ENCODE data around the gene CDH22.

Gene CDH22

DNA sequence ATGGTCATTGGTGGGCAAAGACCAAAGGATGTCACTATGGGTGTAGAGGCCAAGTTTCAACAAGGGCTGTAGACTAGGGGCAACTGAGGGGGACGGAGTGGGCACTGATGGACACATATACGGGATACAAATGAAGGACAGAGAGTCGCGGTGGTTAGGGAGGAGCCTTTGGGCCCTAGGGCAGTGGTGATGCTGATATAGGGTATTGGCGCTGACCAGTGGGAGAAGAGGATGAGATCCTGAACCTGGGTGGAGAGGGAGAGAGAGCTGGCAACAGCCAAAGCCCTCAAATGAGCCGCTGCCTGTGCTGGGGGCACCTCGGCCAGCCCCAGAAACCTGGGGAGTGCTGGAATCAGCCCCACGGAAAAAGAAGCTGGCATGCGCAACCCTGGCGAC, 1.6 kb downstream of the CDH22 start:
- Histone ChIP-seq H3K36me3 (ENCODE audit: control insufficient read depth in 1 of 2, insufficient read depth in 2 of 2, low read depth in 1 of 2, low read length in 2 of 2) (no peaks in the 10 kb centered on the region), H3K23ac (ENCODE audit: low read length in 2 of 2) (no peak overlapping the region), H3K4me2 (ENCODE audit: low read length, poor library complexity, severe bottlenecking) (no peak overlapping the region), H2AK5ac (ENCODE audit: low read length, severe bottlenecking) (no peak overlapping the region), H3K4ac (ENCODE audit: low read depth in 1 of 2, low read length in 2 of 2) (no peak overlapping the region), H3K27ac (ENCODE audit: low read length, poor library complexity, severe bottlenecking) (no peak overlapping the region), H3K9me3 (ENCODE audit: control insufficient read depth, low read length) (no peaks in the 10 kb centered on the region), H3K14ac (ENCODE audit: low read length in 2 of 2) (no peak overlapping the region), H2AFZ (ENCODE audit: low read depth, low read length) (no peak overlapping the region), H2BK120ac (ENCODE audit: low read depth, low read length) (no peak overlapping the region), H3K79me1 (replicated peaks; ENCODE audit: low read length, poor library complexity, severe bottlenecking) (no peaks in the 10 kb centered on the region), H2BK15ac (ENCODE audit: low read depth, poor library complexity, severe bottlenecking) (no peak overlapping the region), H3K4me1 (ENCODE audit: control insufficient read depth, insufficient read depth, low read depth, low read length) (peaks cover 16% of the 10 kb centered on the region), H3K27me3 (ENCODE audit: control insufficient read depth in 1 of 2, insufficient read depth in 1 of 2, low read length in 2 of 2) (peaks cover 88 to 93% of the 10 kb centered on the region in 2 experiments), H3K4me3 (ENCODE audit: insufficient read depth in 1 of 2, low read depth in 1 of 2, low read length in 2 of 2) (no peak overlapping the region), H4K8ac (ENCODE audit: low read length) (no peak overlapping the region), H2BK12ac (ENCODE audit: low read length in 2 of 2) (no peak overlapping the region), H3K18ac (ENCODE audit: low read depth in 1 of 2, low read length in 2 of 2) (no peak overlapping the region), H3K9ac (ENCODE audit: low read length) (no peak overlapping the region), H2BK5ac (ENCODE audit: low read depth, low read length, poor library complexity, severe bottlenecking) (no peak overlapping the region), H4K91ac (ENCODE audit: low read length) (no peak overlapping the region)
- DNase-seq = no peak
- 15% methylated on average over 10 of the region's 10 CpGs for WGBS

DNA sequence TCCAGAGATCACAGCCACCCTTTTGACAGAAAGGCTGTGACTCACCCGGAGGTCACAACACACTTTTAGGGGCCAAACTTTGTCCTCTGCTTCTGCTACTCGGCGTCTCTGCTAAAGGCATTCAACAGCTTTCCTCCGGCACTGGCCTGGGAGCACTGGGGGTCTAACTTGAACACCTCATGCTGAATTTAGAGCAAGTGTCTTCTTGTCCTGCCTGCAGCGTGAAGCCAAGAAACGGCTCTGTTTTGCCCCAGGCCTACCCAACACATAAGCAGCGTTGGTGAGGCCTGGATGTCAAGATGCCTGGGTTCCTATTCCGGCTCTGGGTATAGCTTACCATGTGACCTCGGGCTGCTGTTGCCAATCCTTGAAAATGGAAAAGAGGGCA, 2.3 kb downstream of the CDH22 start:
- H3K27ac ChIP-seq (ENCODE audit: low read length, poor library complexity, severe bottlenecking) = no peak overlapping the region
- no peak overlapping the region for H2BK12ac ChIP-seq (ENCODE audit: low read length in 2 of 2)
- no peak overlapping the region for H4K91ac ChIP-seq (ENCODE audit: low read length)
- no peak overlapping the region for H2BK120ac ChIP-seq (ENCODE audit: low read depth, low read length)
- no peak overlapping the region for H3K4ac ChIP-seq (ENCODE audit: low read depth in 1 of 2, low read length in 2 of 2)
- no peak overlapping the region for H3K4me2 ChIP-seq (ENCODE audit: low read length, poor library complexity, severe bottlenecking)
- no peak overlapping the region for H2BK15ac ChIP-seq (ENCODE audit: low read depth, poor library complexity, severe bottlenecking)
- H4K8ac ChIP-seq (ENCODE audit: low read length) = no peak overlapping the region
- no peaks in the 10 kb centered on the region for H3K9me3 ChIP-seq (ENCODE audit: control insufficient read depth, low read length)
- H2AFZ ChIP-seq (ENCODE audit: low read depth, low read length) = no peak overlapping the region
- peaks cover 16% of the 10 kb centered on the region for H3K4me1 ChIP-seq (ENCODE audit: control insufficient read depth, insufficient read depth, low read depth, low read length)
- H2AK5ac ChIP-seq (ENCODE audit: low read length, severe bottlenecking) = no peak overlapping the region
- H3K9ac ChIP-seq (ENCODE audit: low read length) = no peak overlapping the region
- H3K79me1 ChIP-seq (replicated peaks; ENCODE audit: low read length, poor library complexity, severe bottlenecking) = no peaks in the 10 kb centered on the region
- no peak overlapping the region for H3K18ac ChIP-seq (ENCODE audit: low read depth in 1 of 2, low read length in 2 of 2)
- H3K23ac ChIP-seq (ENCODE audit: low read length in 2 of 2) = no peak overlapping the region
- no peak overlapping the region for H3K4me3 ChIP-seq (ENCODE audit: insufficient read depth in 1 of 2, low read depth in 1 of 2, low read length in 2 of 2)
- peaks cover 80 to 87% of the 10 kb centered on the region in 2 experiments for H3K27me3 ChIP-seq (ENCODE audit: control insufficient read depth in 1 of 2, insufficient read depth in 1 of 2, low read length in 2 of 2)
- no peak for DNase-seq
- H3K14ac ChIP-seq (ENCODE audit: low read length in 2 of 2) = no peak overlapping the region
- H2BK5ac ChIP-seq (ENCODE audit: low read depth, low read length, poor library complexity, severe bottlenecking) = no peak overlapping the region
- no peaks in the 10 kb centered on the region for H3K36me3 ChIP-seq (ENCODE audit: control insufficient read depth in 1 of 2, insufficient read depth in 2 of 2, low read depth in 1 of 2, low read length in 2 of 2)
- WGBS = 78% methylated on average over 9 of the region's 9 CpGs

- Histone ChIP-seq H3K4ac (ENCODE audit: low read depth in 1 of 2, low read length in 2 of 2) (no peak overlapping the region), H3K4me1 (ENCODE audit: control insufficient read depth, insufficient read depth, low read depth, low read length) (peaks cover 16% of the 10 kb centered on the region), H3K27ac (ENCODE audit: low read length, poor library complexity, severe bottlenecking) (no peak overlapping the region), H3K9me3 (ENCODE audit: control insufficient read depth, low read length) (no peaks in the 10 kb centered on the region), H2BK120ac (ENCODE audit: low read depth, low read length) (no peak overlapping the region), H2BK15ac (ENCODE audit: low read depth, poor library complexity, severe bottlenecking) (no peak overlapping the region), H3K23ac (ENCODE audit: low read length in 2 of 2) (no peak overlapping the region), H3K9ac (ENCODE audit: low read length) (no peak overlapping the region), H3K36me3 (ENCODE audit: control insufficient read depth in 1 of 2, insufficient read depth in 2 of 2, low read depth in 1 of 2, low read length in 2 of 2) (no peaks in the 10 kb centered on the region), H3K4me3 (ENCODE audit: insufficient read depth in 1 of 2, low read depth in 1 of 2, low read length in 2 of 2) (no peak overlapping the region), H3K18ac (ENCODE audit: low read depth in 1 of 2, low read length in 2 of 2) (no peak overlapping the region), H3K14ac (ENCODE audit: low read length in 2 of 2) (no peak overlapping the region), H4K8ac (ENCODE audit: low read length) (no peak overlapping the region), H2BK12ac (ENCODE audit: low read length in 2 of 2) (no peak overlapping the region), H4K91ac (ENCODE audit: low read length) (no peak overlapping the region), H2BK5ac (ENCODE audit: low read depth, low read length, poor library complexity, severe bottlenecking) (no peak overlapping the region), H3K4me2 (ENCODE audit: low read length, poor library complexity, severe bottlenecking) (no peak overlapping the region), H3K27me3 (ENCODE audit: control insufficient read depth in 1 of 2, insufficient read depth in 1 of 2, low read length in 2 of 2) (peaks cover 75 to 87% of the 10 kb centered on the region in 2 experiments), H3K79me1 (replicated peaks; ENCODE audit: low read length, poor library complexity, severe bottlenecking) (no peaks in the 10 kb centered on the region), H2AK5ac (ENCODE audit: low read length, severe bottlenecking) (no peak overlapping the region), H2AFZ (ENCODE audit: low read depth, low read length) (no peak overlapping the region)
- WGBS = 65% methylated on average over 11 of the region's 12 CpGs
- DNase-seq = no peak
Observed at GRCh38 chr20:46305331-46305972, 2.8 kb downstream of the CDH22 start.

DNA sequence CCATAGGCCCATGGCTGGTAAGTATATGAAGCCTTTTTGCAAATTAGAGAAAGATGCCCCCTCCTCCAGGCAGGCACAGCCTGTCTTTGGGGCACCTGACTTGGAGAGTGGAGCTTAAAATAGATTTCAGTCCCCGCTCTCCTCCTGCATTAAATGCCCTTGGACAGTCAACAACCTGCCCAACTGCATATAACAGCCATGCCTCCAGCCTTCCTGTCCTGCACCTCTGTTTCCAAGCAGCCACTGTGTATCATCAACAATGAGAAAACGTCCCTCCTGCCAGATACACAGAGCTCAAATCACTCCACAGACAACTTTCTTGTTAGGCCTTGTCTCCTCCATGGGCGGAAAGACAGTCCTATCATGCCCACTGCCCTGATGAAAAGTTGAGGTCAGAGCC, 3.4 kb downstream of the CDH22 start:
- Histone ChIP-seq H3K4me1 (ENCODE audit: control insufficient read depth, insufficient read depth, low read depth, low read length) (peaks cover 16% of the 10 kb centered on the region), H3K9ac (ENCODE audit: low read length) (no peak overlapping the region), H3K14ac (ENCODE audit: low read length in 2 of 2) (no peak overlapping the region), H2BK12ac (ENCODE audit: low read length in 2 of 2) (no peak overlapping the region), H2BK5ac (ENCODE audit: low read depth, low read length, poor library complexity, severe bottlenecking) (no peak overlapping the region), H2AK5ac (ENCODE audit: low read length, severe bottlenecking) (no peak overlapping the region), H2AFZ (ENCODE audit: low read depth, low read length) (no peak overlapping the region), H3K4me2 (ENCODE audit: low read length, poor library complexity, severe bottlenecking) (no peak overlapping the region), H3K4me3 (ENCODE audit: insufficient read depth in 1 of 2, low read depth in 1 of 2, low read length in 2 of 2) (no peak overlapping the region), H3K23ac (ENCODE audit: low read length in 2 of 2) (no peak overlapping the region), H3K36me3 (ENCODE audit: control insufficient read depth in 1 of 2, insufficient read depth in 2 of 2, low read depth in 1 of 2, low read length in 2 of 2) (no peaks in the 10 kb centered on the region), H4K8ac (ENCODE audit: low read length) (no peak overlapping the region), H2BK15ac (ENCODE audit: low read depth, poor library complexity, severe bottlenecking) (no peak overlapping the region), H3K18ac (ENCODE audit: low read depth in 1 of 2, low read length in 2 of 2) (no peak overlapping the region), H3K79me1 (replicated peaks; ENCODE audit: low read length, poor library complexity, severe bottlenecking) (no peaks in the 10 kb centered on the region), H3K9me3 (ENCODE audit: control insufficient read depth, low read length) (no peaks in the 10 kb centered on the region), H3K27ac (ENCODE audit: low read length, poor library complexity, severe bottlenecking) (no peak overlapping the region), H4K91ac (ENCODE audit: low read length) (no peak overlapping the region), H3K27me3 (ENCODE audit: control insufficient read depth in 1 of 2, insufficient read depth in 1 of 2, low read length in 2 of 2) (peaks cover 69 to 87% of the 10 kb centered on the region in 2 experiments), H2BK120ac (ENCODE audit: low read depth, low read length) (no peak overlapping the region), H3K4ac (ENCODE audit: low read depth in 1 of 2, low read length in 2 of 2) (no peak overlapping the region)
- no peak for DNase-seq
- 65% methylated on average over 3 of the region's 3 CpGs for WGBS
